Left ventricle myocardium inferior (tissue), 1 donor: ENCODE results near the gene PARD6B. TPM values are rescaled to one million over a fixed set of nuclear protein-coding genes. Genes with fewer than 3 reads are reported as not detected.

Experiments used
- DNase-seq: peaks from one replicate; pipeline ENCODE4 v3.0.0-alpha.2; 2020
- H3K27ac ChIP-seq: fragments of 200-600 bp; replicated peaks from 2 replicates; pipeline ENCODE4 v1.8.0; 2021
- H3K27me3 ChIP-seq: fragments of 200-600 bp; 2 replicates; pipeline ENCODE4 v1.8.0; 2021; ENCODE audit warnings: low read depth
- H3K36me3 ChIP-seq: fragments of 200-600 bp; 2 replicates; pipeline ENCODE4 v1.8.0; 2021
- H3K4me1 ChIP-seq: fragments of 200-600 bp; 2 replicates; pipeline ENCODE4 v1.8.0; 2021
- H3K4me3 ChIP-seq: fragments of 200-600 bp; 2 replicates; pipeline ENCODE4 v1.8.0; 2021; ENCODE audit warnings: mild to moderate bottlenecking, moderate library complexity
- H3K9me3 ChIP-seq: fragments of 200-600 bp; replicated peaks from 2 replicates; pipeline ENCODE4 v1.8.0; 2021
- intact Hi-C: fragments of 100-400 bp; cut with micrococcal nuclease; formaldehyde crosslinking; loops from one replicate; pipeline ENCODE4 v1.11.0; 2022
- total RNA-seq: library from RNA; stranded (reverse); fragmentation: NEBNext Ultra II Directional; extraction: Animal tissue kit (Norgen Biotek cat#: 25700); gene quantifications from one replicate; pipeline ENCODE4 v1.2.1, GENCODE V29; 2021
- TF ChIP-seq, protein P1 (sequence below): fragments of 200-600 bp; IDR thresholded peaks from 2 replicates; pipeline ENCODE4 v1.8.0; 2021; ENCODE audit warnings: antibody characterized with exemption, mild to moderate bottlenecking, borderline replicate concordance
- donor health status: DM: no; HTN: yes; CAD: no; lungs with severe emphysema.

Gene PARD6B
- total RNA-seq, 1 donor from 2014 or later, result 3.4 TPM

GRCh38 chr20:50688256-50688975 is 43.0 kb upstream of the PARD6B start:
- H3K27ac ChIP-seq, result peak overlapping the region; percentile 85
- no peak for DNase-seq
- peaks cover 23% of the 10 kb centered on the region for H3K27me3 ChIP-seq
- H3K36me3 ChIP-seq, result no peaks in the 10 kb centered on the region
- peak overlapping the region; percentile 69 for H3K4me3 ChIP-seq
- no peaks in the 10 kb centered on the region for H3K9me3 ChIP-seq
- TF ChIP-seq, protein P1, sequence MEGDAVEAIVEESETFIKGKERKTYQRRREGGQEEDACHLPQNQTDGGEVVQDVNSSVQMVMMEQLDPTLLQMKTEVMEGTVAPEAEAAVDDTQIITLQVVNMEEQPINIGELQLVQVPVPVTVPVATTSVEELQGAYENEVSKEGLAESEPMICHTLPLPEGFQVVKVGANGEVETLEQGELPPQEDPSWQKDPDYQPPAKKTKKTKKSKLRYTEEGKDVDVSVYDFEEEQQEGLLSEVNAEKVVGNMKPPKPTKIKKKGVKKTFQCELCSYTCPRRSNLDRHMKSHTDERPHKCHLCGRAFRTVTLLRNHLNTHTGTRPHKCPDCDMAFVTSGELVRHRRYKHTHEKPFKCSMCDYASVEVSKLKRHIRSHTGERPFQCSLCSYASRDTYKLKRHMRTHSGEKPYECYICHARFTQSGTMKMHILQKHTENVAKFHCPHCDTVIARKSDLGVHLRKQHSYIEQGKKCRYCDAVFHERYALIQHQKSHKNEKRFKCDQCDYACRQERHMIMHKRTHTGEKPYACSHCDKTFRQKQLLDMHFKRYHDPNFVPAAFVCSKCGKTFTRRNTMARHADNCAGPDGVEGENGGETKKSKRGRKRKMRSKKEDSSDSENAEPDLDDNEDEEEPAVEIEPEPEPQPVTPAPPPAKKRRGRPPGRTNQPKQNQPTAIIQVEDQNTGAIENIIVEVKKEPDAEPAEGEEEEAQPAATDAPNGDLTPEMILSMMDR, result no peak
- intact Hi-C loops, result no loop called here
- peaks cover 33% of the 10 kb centered on the region for H3K4me1 ChIP-seq

- peak; percentile 23 for DNase-seq
- TF ChIP-seq, protein P1, result no peak
- intact Hi-C loops, result no loop called here
- H3K4me3 ChIP-seq, result peak overlapping the region; percentile 69
- H3K27me3 ChIP-seq, result peaks cover 23% of the 10 kb centered on the region
- H3K4me1 ChIP-seq, result peaks cover 35% of the 10 kb centered on the region
- no peaks in the 10 kb centered on the region for H3K9me3 ChIP-seq
- no peaks in the 10 kb centered on the region for H3K36me3 ChIP-seq
- peak overlapping the region; percentile 85 for H3K27ac ChIP-seq
These were observed 41.3 kb upstream of the PARD6B start for GRCh38 chr20:50689864-50690649.

GRCh38 chr20:50690650-50691572 is 40.5 kb upstream of the PARD6B start, which contains the start of gene RIPOR3:
RIPOR3 (minus strand) TSS chr20:50691542; CDS start chr20:50691128, 414 bp downstream.
- TF ChIP-seq, protein P1, result no peak
- peak within 1 kb of the TSS; percentile 69 for H3K4me3 ChIP-seq
- H3K36me3 ChIP-seq, result no peaks in the 10 kb centered on the region
- H3K27me3 ChIP-seq, result peaks cover 23% of the 10 kb centered on the region
- peak within 1 kb of the TSS; percentile 85 for H3K27ac ChIP-seq
- H3K4me1 ChIP-seq, result peaks cover 44% of the 10 kb centered on the region
- no peaks in the 10 kb centered on the region for H3K9me3 ChIP-seq
- intact Hi-C loops, result no loop called here
- DNase-seq, result peak; percentile 45

- Histone ChIP-seq H3K36me3 (no peaks in the 10 kb centered on the region), H3K27ac (peak overlapping the region; percentile 85), H3K27me3 (peaks cover 23% of the 10 kb centered on the region), H3K4me1 (peaks cover 43% of the 10 kb centered on the region), H3K9me3 (no peaks in the 10 kb centered on the region), H3K4me3 (peak overlapping the region; percentile 69)
- TF ChIP-seq, protein P1, result no peak
- intact Hi-C loops, result no loop called here
- DNase-seq, result no peak
These were observed 39.5 kb upstream of the PARD6B start for GRCh38 chr20:50691573-50692551.
